SK-N-MC (cell line): ENCODE results near the gene ABLIM2.

Source experiments
- DNase-seq: peaks from one replicate; pipeline ENCODE4 v3.0.0-alpha.2; 2011; ENCODE audit warnings: low read depth, low spot score
- H3K27ac ChIP-seq: fragments of 200-600 bp; sonication (generic); 2 replicates; pipeline ENCODE4 v1.5.1; 2016; ENCODE audit warnings: mixed run types
- H3K36me3 ChIP-seq: fragments of 200-600 bp; sonication (generic); 2 replicates; pipeline ENCODE4 v1.6.1; 2017; ENCODE audit warnings: antibody characterized with exemption, low read length, mixed read lengths; ENCODE audit not compliant: insufficient read depth
- H3K4me3 ChIP-seq: fragments of 200-600 bp; sonication (generic); 2 replicates; pipeline ENCODE4 v1.5.1; 2016
- H3K9ac ChIP-seq: fragments of 200-600 bp; sonication (generic); 2 replicates; pipeline ENCODE4 v1.8.0; 2017; ENCODE audit warnings: mixed run types, mixed read lengths; ENCODE audit not compliant: insufficient read length
- H3K9me3 ChIP-seq: fragments of 200-600 bp; sonication (generic); 2 replicates; pipeline ENCODE4 v1.6.1; 2017; ENCODE audit warnings: low read depth, mild to moderate bottlenecking, antibody characterized with exemption, low read length, moderate library complexity, mixed read lengths
- EZH2 ChIP-seq: fragments of 200-600 bp; sonication (generic); IDR thresholded peaks from one replicate; pipeline ENCODE4 v1.6.1; 2017; ENCODE audit warnings: antibody characterized with exemption
- FOXP2 ChIP-seq: optimal IDR thresholded peaks from 2 replicates; pipeline ENCODE3; 2011; ENCODE audit warnings: mild to moderate bottlenecking, moderate library complexity; ENCODE audit not compliant: insufficient read depth; ENCODE audit errors: extremely low read length, control extremely low read depth
- POLR2AphosphoS5 ChIP-seq: IDR thresholded peaks from 2 replicates; pipeline ENCODE4 v1.6.1; 2012; ENCODE audit warnings: mild to moderate bottlenecking, low read depth, low read length, borderline replicate concordance

The ABLIM2 gene

GRCh38 chr4:8131210-8131609 is 27.4 kb downstream of the ABLIM2 start:
- DNase-seq = no peak
- Histone ChIP-seq H3K4me3 (no peak overlapping the region), H3K27ac (no peak overlapping the region), H3K36me3 (no peaks in the 10 kb centered on the region), H3K9ac (no peak overlapping the region), H3K9me3 (no peaks in the 10 kb centered on the region)
- TF ChIP-seq FOXP2 (no peak), EZH2 (no peak), POLR2AphosphoS5 (no peak)

DNA sequence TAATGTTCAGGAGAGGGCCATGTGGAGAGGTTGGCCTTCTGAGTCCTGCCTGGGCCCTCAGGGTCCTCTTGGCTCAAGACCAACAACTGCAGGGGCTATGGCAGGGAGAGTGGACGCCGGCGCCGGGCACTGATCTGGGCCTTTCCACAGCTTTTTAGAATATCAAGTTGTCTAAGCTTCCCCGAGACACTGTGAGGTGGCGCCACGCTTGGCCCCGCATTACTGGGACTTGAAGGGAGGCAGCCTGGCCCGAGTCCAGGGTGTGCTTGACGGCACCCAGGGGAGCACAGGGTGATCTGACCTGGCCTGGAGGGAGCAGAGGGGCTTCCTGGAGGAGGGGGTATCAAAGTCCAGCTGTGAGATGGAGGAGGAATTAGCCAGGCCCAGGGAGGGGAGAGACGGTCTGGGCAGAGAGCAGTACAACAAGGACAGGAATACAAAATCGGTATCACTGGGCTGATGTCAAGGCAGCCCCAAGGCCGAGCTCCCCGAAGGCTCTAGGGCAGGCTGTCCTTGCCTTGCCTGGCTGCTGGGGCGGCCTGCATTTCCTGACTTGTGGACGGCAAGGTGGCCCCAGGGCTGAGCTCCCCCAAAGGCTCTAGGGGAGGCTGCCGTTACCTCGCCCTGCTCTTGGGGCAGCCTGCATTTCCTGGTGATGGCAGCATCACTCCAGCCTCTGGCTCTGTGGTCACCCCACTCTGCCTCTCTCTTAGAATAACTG is 28.1 kb downstream of the ABLIM2 start:
- H3K27ac ChIP-seq = no peak overlapping the region
- no peaks in the 10 kb centered on the region for H3K36me3 ChIP-seq
- no peaks in the 10 kb centered on the region for H3K9me3 ChIP-seq
- DNase-seq = no peak
- H3K9ac ChIP-seq = no peak overlapping the region
- TF ChIP-seq POLR2AphosphoS5 = no peak
- no peak for TF ChIP-seq EZH2
- TF ChIP-seq FOXP2 = no peak
- no peak overlapping the region for H3K4me3 ChIP-seq

DNA sequence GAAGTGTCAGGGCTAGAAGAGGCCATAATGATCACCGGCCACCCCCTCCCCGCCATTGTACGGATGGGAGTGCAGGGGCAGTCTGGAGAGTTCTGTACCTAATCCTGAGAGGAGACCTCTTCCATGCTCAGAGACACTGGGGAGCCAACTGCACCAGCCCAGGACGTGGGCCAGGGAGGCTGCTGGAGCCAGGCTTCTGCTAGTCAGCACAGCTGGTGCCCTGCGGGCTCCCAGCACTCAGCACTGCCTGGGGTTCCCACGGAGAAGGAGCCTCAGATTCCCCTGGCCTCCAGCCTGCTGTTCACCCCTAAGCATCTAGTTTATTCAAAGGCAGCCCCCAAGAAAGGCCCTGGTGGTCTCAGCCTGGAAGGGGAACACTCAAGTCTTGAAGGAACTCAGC is 28.8 kb downstream of the ABLIM2 start:
- Histone ChIP-seq H3K9me3 (no peaks in the 10 kb centered on the region), H3K9ac (no peak overlapping the region), H3K36me3 (no peaks in the 10 kb centered on the region), H3K27ac (no peak overlapping the region), H3K4me3 (no peak overlapping the region)
- DNase-seq = no peak
- TF ChIP-seq POLR2AphosphoS5 (no peak), FOXP2 (no peak), EZH2 (no peak)

- H3K27ac ChIP-seq = no peak overlapping the region
- H3K36me3 ChIP-seq = no peaks in the 10 kb centered on the region
- DNase-seq = no peak
- no peak for TF ChIP-seq EZH2
- no peaks in the 10 kb centered on the region for H3K9me3 ChIP-seq
- H3K9ac ChIP-seq = no peak overlapping the region
- H3K4me3 ChIP-seq = no peak overlapping the region
Observed at GRCh38 chr4:8129136-8129535, 29.5 kb downstream of the ABLIM2 start.

DNA sequence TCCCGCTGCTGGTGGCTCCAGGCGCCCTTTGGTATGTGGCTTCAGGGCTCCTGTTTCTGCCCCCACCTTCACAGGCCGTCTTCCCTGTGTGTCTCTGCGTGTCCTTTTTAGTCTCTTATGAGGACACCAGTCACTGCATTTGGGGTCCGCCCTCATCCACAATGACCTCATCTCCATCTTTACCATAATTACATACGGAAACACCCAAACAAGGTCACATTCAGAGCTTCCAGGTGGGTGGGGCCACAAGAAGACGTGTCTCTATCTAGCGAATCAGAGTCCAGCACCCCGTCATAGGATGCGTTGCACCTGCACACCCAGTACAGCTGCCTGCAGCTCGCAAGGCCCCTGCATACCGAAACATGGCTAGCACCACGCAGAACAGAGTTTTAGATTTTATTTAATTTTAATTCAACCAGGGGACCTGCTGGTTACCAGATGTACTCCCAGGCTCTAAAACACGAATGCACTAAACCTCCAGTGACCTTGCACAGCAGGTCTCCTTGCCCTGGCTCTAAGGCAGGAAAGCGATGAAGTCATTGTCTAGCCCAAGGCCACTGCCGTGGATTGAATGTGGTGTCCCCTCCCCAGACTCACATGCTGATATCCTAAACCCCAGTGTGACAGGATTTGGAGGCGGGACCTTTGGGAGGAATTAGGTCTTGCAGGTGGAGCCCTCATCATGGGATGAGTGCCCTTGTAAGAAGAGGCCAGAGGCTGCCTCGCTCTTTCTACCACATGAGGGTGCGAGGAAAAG is 30.3 kb downstream of the ABLIM2 start:
- Histone ChIP-seq H3K4me3 (no peak overlapping the region), H3K9me3 (no peaks in the 10 kb centered on the region), H3K27ac (no peak overlapping the region), H3K9ac (no peak overlapping the region), H3K36me3 (no peaks in the 10 kb centered on the region)
- no peak for DNase-seq
- TF ChIP-seq EZH2 (no peak), FOXP2 (no peak), POLR2AphosphoS5 (no peak)

- Histone ChIP-seq H3K9me3 (no peaks in the 10 kb centered on the region), H3K36me3 (no peaks in the 10 kb centered on the region), H3K27ac (no peak overlapping the region), H3K9ac (no peak overlapping the region), H3K4me3 (no peak overlapping the region)
- DNase-seq = no peak
- TF ChIP-seq POLR2AphosphoS5 = no peak
- no peak for TF ChIP-seq FOXP2
- TF ChIP-seq EZH2 = no peak
Observed at GRCh38 chr4:8127051-8127826, 31.4 kb downstream of the ABLIM2 start.

DNA sequence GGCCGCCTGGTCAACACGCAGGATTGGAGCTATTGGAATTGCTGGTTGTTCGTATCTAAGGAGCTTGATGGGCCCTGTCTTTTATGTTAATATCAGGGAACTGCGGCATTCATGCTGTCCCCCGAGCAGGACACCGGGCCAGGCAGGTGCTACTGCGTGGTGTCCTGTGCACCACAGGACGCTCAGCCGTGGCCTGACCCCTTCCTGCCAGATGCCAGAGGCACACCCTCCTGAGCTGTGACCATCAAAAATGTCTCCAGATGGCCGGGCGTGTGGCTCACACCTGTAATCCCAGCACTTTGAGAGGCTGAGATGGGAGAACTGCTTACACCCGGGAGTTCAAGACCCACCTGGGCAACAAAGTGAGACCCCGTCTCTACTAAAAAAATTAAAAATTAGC is 32.1 kb downstream of the ABLIM2 start:
- DNase-seq = no peak
- no peaks in the 10 kb centered on the region for H3K36me3 ChIP-seq
- H3K4me3 ChIP-seq = no peak overlapping the region
- TF ChIP-seq POLR2AphosphoS5 = no peak
- TF ChIP-seq EZH2 = no peak
- no peak for TF ChIP-seq FOXP2
- no peaks in the 10 kb centered on the region for H3K9me3 ChIP-seq
- no peak overlapping the region for H3K27ac ChIP-seq
- no peak overlapping the region for H3K9ac ChIP-seq

GRCh38 chr4:8125526-8126056 is 33.0 kb downstream of the ABLIM2 start:
- no peak for TF ChIP-seq POLR2AphosphoS5
- H3K9ac ChIP-seq = no peak overlapping the region
- H3K4me3 ChIP-seq = no peak overlapping the region
- DNase-seq = no peak
- no peaks in the 10 kb centered on the region for H3K9me3 ChIP-seq
- no peaks in the 10 kb centered on the region for H3K36me3 ChIP-seq
- no peak overlapping the region for H3K27ac ChIP-seq
